ENCODE results near the gene SSBP3.

The SSBP3 gene

GRCh38 chr1:54266195-54266594 is 140.0 kb downstream of the SSBP3 start:
- no peak for TF ChIP-seq CTCF (IDR thresholded peaks at IDR 0.05)
- Histone ChIP-seq H3K27ac (no peak overlapping the region), H3K4me3 (no peak overlapping the region), H3K9me3 (no peaks in the 10 kb centered on the region), H3K36me3 (peaks cover 0 to 12% (median 6%) of the 10 kb centered on the region in 3 donors), H3K4me1 (peaks cover 0 to 46% (median 23%) of the 10 kb centered on the region in 4 donors), H3K27me3 (no peaks in the 10 kb centered on the region)
- intact Hi-C loops (cut with DNase I; ENCODE audit: low total_unique reads), result no loop called here
- DNase-seq, result no peak

- H3K36me3 ChIP-seq, result peaks cover 0 to 15% (median 6%) of the 10 kb centered on the region in 3 donors
Measured at GRCh38 chr1:54265659-54266058, 140.5 kb downstream of the SSBP3 start.

GRCh38 chr1:54265126-54265525 is 141.1 kb downstream of the SSBP3 start:
- peaks cover 0 to 15% (median 6%) of the 10 kb centered on the region in 3 donors for H3K36me3 ChIP-seq
- no peak for DNase-seq
- H3K4me3 ChIP-seq, result no peak overlapping the region
- H3K27ac ChIP-seq, result no peak overlapping the region
- intact Hi-C loops (cut with DNase I; ENCODE audit: low total_unique reads), result no loop called here
- no peak for TF ChIP-seq CTCF (IDR thresholded peaks at IDR 0.05)
- H3K9me3 ChIP-seq, result no peaks in the 10 kb centered on the region
- H3K27me3 ChIP-seq, result no peaks in the 10 kb centered on the region
- peaks cover 0 to 36% (median 21%) of the 10 kb centered on the region in 4 donors for H3K4me1 ChIP-seq

More at GRCh38 chr1:54265659-54266058, 140.5 kb downstream of the SSBP3 start:
- Histone ChIP-seq H3K27ac (no peak overlapping the region), H3K9me3 (no peaks in the 10 kb centered on the region), H3K27me3 (no peaks in the 10 kb centered on the region), H3K4me1 (peaks cover 0 to 41% (median 18%) of the 10 kb centered on the region in 4 donors), H3K4me3 (no peak overlapping the region)
- intact Hi-C loops (cut with DNase I; ENCODE audit: low total_unique reads), result no loop called here
- no peak for TF ChIP-seq CTCF (IDR thresholded peaks at IDR 0.05)
- no peak for DNase-seq

GRCh38 chr1:54263601-54264226 is 142.5 kb downstream of the SSBP3 start:
- intact Hi-C loops (cut with DNase I; ENCODE audit: low total_unique reads), result loop anchor here (5.0 kb wide), 1 partner anchor 139 kb away; no protein-coding TSS in a partner anchor
- no peak for TF ChIP-seq CTCF (IDR thresholded peaks at IDR 0.05)
- H3K27ac ChIP-seq, result no peak overlapping the region

GRCh38 chr1:54262244-54262643 is 143.9 kb downstream of the SSBP3 start:
- intact Hi-C loops (cut with DNase I; ENCODE audit: low total_unique reads), result loop anchor here (5.0 kb wide), 1 partner anchor 140 kb away; no protein-coding TSS in a partner anchor
- DNase-seq, result no peak
- no peaks in the 10 kb centered on the region for H3K9me3 ChIP-seq
- no peak overlapping the region for H3K4me3 ChIP-seq
- H3K36me3 ChIP-seq, result peaks cover 0 to 27% (median 6%) of the 10 kb centered on the region in 3 donors
- H3K4me1 ChIP-seq, result peaks cover 0 to 12% (median 4%) of the 10 kb centered on the region in 4 donors
- no peak overlapping the region for H3K27ac ChIP-seq
- H3K27me3 ChIP-seq, result no peaks in the 10 kb centered on the region
- TF ChIP-seq CTCF (IDR thresholded peaks at IDR 0.05), result no peak

More at GRCh38 chr1:54263601-54264226, 142.5 kb downstream of the SSBP3 start:
- DNase-seq, result no peak
- H3K36me3 ChIP-seq, result peaks cover 0 to 23% (median 6%) of the 10 kb centered on the region in 3 donors
- no peak overlapping the region for H3K4me3 ChIP-seq
- H3K9me3 ChIP-seq, result no peaks in the 10 kb centered on the region
- H3K4me1 ChIP-seq, result peaks cover 0 to 21% (median 13%) of the 10 kb centered on the region in 4 donors
- no peaks in the 10 kb centered on the region for H3K27me3 ChIP-seq

Data from tibial artery (tissue), 4 donors.